ENCODE results near the gene MZF1.
A peak's percentile ranks its signal among the peaks of the same experiment; 100 is the strongest.
"Not testable (repeated sequence)": the region's sequence is repeated elsewhere in the genome, so short reads cannot be mapped to it uniquely, and the experiment has no call there.

Gene MZF1

DNA sequence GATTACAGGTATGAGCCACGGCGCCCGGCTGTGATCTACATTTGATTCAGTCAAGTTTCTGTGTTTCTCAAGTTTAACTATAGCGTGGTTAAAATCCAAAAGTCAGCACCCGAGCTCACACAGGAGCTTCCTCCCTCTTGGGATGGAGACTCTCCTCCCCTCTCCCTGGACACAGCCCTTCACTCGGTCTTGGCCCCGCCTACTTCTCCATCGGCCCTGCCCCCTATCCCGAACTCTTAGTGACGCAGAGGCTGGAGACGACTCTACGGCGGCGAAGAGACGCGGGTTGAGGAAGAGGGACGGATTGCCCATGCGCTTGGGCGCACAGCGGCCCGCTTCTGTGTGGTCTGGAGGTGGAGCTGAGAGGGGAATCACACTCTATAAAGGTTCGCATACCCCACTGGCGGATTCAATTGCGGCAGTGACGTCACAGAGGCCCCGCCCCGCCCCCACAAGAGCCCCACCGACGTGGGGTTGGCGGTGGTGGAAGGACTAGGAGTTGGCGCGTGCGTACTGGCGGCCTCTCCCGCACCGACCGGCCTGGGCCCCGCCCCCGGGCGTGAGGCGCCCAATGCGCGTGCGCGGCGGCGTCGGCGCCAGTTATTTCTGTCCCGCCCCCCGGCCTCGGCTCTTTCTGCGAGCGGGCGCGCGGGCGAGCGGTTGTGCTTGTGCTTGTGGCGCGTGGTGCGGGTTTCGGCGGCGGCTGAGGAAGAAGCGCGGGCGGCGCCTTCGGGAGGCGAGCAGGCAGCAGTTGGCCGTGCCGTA is 29.1 kb downstream of the MZF1 start, which contains the start of gene TRIM28:
TRIM28 (plus strand) TSS at position 239 of the 765 bp plus-strand sequence. CDS start 694 bp downstream, outside the sequence.
- peak; percentile 99 to 100 for DNase-seq (ENCODE audit: extremely low read depth in 1 of 2, low read depth in 1 of 2)

DNA sequence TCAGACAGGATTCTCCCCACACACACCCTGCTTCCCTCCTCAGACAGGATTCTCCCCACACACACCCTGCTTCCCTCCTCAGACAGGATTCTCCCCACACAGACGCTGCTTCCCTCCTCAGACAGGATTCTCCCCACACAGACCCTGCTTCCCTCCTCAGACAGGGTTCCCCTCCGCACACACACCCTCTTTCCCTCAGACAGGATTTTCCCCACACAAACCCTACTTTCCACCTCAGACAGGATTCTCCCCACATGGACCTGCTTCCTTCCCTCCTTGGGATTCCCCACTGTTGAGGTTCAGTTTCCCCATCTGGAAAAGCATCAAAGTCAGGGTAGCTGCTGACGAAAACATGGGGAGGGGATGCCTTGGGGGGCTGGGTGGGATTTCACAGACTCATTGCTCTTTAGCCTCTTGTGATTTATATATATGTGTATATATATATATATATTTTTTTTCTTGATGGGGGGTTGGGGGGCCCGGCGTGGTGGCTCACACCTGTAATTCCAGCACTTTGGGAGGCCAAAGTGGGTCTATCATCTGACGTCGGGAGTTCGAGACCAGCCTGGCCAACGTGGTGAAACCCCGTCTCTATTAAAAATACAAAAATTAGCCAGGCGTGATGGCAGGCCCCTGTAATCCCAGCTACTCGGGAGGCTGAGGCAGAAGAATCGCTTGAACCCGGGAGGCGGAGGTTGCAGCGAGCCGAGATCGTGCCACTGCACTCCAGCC is 30.3 kb downstream of the MZF1 start:
- DNase-seq (ENCODE audit: extremely low read depth in 1 of 2, low read depth in 1 of 2), result not testable (repeated sequence)

DNA sequence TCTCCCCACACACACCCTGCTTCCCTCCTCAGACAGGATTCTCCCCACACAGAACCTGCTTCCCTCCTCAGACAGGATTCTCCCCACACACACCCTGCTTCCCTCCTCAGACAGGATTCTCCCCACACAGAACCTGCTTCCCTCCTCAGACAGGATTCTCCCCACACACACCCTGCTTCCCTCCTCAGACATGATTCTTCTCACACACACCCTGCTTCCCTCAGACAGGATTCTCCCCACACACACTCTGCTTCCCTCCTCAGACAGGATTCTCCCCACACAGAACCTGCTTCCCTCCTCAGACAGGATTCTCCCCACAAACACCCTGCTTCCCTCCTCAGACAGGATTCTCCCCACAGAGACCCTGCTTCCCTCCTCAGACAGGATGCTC is 34.0 kb downstream of the MZF1 start:
- not testable (repeated sequence) for DNase-seq (ENCODE audit: extremely low read depth in 1 of 2, low read depth in 1 of 2)

DNA sequence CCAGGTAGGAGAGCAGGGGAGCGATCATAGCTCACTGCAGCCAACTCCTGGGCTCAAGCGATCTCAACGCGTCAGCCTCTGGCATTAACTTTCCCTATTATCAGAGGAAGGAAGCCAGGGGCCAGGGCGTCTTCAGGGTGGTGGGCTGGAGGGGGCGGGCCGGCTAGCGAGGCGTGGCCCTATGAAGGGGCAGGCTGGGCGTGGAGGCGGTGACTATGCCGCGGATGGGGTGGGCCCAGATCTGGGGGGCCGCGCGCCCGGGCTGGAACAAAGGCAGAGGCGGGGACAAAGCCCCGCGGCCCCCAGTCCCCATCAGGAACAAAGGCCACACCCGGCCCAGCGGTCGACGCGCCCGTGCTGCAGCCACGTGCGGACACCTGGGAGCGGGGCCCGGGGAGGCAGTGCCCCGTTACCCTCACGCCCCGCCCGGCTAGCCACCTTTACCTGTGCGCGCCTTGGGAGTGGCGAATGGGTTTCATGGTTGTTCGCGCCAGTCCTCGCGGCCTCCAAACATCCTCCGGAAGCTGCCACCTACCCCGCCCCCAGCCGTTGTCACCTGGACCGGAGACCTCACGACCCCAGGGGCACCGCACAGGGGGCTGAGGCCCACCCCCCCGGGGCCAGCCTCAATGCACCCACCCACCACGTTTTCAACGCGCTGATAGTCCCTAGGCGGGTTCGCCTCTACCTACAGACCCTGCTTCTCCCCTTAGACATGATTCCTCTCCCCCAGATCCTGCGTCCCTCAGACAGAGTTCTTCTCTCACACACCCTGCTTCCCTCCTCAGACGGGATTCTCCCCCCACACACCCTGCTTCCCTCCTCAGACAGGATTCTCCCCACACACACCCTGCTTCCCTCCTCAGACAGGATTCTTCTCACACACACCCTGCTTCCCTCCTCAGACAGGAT is 34.6 kb downstream of the MZF1 start:
- DNase-seq (ENCODE audit: extremely low read depth in 1 of 2, low read depth in 1 of 2), result no peak

DNA sequence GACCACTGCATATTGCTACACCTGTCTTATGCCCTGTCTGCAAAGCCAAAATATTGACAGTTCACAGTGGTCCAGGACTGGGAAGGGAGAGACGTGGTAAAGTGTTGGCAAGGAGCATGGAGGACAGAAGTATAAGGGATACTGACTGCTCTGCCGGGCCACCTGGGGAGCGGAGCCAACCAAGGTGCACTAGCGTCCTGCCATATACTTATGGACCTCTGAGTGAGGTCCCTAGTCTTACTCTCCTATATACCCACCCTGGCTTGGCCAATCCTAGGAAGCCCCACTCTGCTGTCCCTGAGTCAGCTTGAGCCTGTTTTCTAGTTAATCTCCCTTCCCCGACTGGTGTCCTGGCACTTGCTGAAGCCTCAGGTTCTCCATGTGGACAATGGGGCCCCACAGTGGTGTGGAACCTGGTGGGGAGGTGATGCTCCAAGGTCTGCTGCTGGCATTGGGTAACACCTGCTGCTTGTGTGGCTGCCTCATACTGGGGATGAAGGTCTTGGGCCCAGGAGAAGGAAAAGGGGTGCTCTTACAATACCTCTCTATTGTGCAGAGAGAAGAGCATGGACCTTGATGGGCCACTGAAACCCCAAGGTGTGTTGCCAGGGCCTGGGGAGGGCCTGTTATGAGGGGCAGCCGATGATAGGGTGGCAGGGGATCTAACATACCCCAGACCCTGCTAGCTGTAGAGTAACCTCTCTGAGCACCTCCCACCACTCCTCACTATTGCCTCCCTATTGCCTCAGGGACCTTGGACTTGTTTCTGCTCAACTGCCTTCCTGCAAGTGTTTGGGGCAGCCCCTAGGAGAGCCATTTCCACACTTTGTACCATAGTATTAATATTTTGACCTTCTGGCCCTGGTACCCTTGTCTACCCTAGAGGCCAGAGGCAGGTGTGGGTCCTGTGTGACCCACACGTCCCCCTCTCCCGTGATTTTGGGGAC is 36.0 kb downstream of the MZF1 start:
- no peak for DNase-seq (ENCODE audit: extremely low read depth in 1 of 2, low read depth in 1 of 2)

DNA sequence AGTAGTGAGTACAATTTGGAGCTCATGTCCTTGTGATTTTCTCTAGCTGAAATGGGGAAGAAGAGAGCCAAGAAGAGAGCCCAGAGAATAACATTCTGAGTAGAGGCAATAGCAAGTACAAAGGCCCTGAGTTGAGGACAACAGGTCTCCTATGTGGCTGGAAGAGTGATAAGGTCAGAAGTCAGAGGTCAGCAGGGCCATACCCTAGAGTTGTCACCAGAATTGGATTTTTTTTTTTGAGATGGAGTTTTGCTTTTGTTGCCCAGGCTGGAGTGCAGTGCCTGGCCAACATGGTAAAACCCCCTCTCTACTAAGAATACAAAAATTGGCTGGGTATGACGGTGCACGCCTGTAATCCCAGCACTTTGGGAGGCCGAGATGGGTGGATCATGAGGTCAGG is 37.3 kb downstream of the MZF1 start:
- DNase-seq (ENCODE audit: extremely low read depth in 1 of 2, low read depth in 1 of 2), result no peak

DNA sequence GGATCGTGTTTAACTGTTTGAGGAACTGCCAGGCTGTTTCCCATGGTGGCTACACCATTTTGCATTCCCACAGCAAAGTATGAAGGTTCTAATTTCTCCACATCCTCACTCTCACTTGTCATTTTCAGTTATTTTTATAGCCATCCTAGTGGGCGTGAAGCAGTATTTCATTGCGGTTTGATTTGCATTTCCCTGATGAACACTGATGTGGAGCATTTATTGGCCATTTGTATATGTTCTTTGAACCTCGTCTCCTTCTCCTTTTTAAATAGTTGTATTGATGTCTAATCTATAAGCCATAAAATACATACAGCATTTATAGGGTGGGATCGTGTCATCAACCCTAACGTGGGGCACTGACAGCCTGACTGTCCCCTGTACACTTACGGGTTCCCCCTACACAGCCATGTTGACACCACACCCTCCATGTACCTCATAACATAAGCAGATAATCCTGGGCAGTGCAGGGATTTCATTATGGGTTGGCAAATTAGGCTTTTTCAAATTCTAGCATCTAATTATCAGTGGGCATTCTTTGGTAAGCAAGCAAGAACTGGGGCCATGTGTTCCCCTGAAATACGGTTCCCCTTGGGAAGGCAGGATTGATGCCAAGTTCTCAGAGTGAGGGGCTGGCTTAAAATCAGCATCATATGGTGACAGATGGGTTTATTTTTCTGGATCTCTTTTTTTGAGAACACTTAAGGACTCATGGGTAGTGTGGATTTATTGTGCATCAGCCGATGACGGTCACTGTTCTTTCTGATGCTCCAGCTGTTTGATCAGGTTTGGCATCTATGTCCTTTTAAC is 41.9 kb downstream of the MZF1 start:
- no peak for DNase-seq (ENCODE audit: extremely low read depth in 1 of 2, low read depth in 1 of 2)

DNA sequence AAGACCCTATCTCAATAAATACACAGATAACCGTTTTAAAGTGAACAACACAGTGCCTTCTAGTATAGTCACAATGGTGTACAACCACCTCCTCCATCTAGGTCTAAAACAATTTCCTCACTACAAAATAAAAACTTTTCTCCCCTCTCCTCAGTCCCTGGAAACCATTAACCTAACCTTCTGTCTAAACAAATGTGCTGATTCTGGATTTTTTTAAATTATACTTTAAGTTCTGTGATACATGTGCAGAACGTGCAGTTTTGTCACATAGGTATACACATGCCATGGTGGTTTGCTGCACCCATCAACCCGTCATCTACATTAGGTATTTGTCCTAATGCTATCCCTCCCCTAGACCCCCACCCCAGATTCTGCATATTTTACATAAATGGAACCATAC is 43.7 kb downstream of the MZF1 start:
- no peak for DNase-seq (ENCODE audit: extremely low read depth in 1 of 2, low read depth in 1 of 2)

DNA sequence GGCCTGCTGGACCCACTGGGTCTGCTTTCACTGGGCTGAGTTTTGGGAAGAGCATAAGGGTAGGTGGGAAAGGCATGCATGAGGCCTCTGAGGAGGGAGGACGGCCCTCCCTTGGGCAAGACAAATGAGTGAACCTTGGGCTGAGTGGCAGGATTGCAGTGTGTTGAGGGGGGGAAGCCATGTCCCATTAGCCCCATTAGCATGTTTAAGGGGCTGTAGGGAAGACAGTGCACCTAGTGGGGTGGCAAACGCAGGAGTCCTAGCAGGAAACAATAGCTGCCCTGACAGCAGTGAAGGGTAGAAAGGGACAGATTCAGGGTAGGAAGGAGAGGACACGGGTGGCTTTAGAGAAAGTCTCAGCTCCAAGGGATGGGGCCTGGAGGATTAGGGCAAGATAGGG is 50.4 kb downstream of the MZF1 start:
- no peak for DNase-seq (ENCODE audit: extremely low read depth in 1 of 2, low read depth in 1 of 2)

DNA sequence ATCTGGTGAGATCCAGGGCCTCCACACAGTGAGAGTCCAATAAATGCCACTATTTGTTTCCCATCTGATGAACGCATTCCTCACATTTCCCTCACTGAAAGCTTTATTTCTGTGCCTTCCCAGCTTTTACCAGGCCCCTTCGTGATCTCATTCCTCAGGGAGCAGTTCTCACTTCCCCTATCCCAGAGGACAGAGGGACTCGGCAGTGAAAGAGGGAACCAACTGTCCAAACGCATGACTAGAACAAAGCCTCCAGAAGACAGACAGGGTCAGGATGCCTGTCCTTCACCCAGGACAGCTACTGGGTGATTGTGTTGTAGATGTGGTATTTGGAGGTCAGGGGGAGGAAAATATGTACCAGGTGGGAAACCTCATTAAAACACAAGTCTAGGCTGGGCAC is 51.5 kb downstream of the MZF1 start:
- no peak for DNase-seq (ENCODE audit: extremely low read depth in 1 of 2, low read depth in 1 of 2)

DNA sequence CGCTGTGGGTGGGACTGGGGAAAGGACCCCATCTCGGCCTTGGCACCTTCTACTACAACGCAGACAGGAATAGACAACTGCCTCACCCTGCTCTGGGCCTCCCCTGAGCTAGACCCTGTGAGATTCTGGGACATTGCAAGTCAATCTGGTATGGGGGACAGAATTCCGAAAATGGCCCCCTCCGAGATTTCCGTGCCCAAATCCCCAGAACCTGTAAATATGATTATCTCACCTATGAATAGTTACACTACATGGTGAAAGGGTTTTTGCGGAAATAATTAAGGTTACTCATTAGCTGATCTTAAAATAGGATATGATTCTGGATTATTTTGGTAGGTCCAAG is 52.9 kb downstream of the MZF1 start:
- DNase-seq (ENCODE audit: extremely low read depth in 1 of 2, low read depth in 1 of 2), result no peak

DNA sequence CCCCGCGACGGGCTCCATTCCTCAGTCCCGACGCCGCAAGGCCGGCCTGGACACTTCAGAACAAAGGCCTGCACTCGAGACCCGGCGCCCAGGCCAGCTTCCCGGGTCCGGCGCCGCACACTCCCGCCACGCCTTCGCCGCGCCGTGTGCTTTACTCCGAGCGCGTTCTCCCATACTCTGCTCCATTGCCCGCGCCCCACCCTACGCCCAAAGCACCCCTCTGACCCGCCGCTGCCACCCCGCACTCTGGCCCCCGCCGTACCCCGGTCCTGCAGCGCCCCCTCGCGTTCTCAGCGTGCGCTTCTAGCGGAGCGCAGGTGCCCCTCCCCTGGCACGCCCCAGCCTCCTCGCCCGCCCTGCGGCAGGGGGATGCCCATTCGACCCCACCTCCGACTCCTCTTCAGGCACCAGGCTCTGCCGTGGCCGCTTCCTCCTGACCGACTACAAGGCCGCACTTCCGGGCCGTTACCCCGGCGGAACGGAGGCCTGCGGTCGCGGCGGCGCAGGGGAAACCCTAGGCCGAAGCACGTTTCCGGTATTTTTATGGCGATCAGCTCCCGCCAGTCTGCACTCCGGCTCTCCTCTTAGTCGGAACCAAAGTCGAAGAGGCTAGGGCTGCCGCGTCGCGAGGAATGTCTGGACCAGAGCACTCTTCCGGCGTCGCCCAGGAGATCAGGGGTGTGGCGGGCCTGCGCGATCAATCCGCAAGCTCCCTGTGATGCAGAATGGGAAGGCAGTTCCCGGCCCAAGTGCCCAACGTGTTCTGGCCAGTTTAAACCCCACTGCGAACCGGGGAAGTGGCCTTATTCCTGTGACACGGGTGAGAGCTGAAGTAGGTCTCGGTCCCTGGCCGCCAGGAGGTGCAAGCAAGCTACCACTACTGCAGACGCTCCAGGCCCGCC is 53.5 kb downstream of the MZF1 start, which contains the start of gene ZBTB45:
ZBTB45 (minus strand) TSS at position 456 of the 902 bp plus-strand sequence. CDS start 2,137 bp downstream, outside the sequence.
- peak; percentile 87 to 89 for DNase-seq (ENCODE audit: extremely low read depth in 1 of 2, low read depth in 1 of 2)

DNA sequence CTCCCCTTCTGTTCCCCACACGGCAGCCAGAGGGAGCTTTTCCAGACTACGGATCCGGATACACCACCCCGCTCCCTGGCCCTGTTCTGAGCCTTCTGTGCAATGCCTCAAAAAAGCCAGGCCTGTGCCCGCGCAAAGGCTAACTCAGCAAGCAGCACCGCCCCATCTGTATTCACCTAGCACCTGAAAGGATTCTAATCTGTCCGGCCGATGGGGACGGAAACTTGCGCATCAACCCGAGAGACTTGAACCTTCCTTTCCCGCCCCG is 54.1 kb downstream of the MZF1 start:
- no peak for DNase-seq (ENCODE audit: extremely low read depth in 1 of 2, low read depth in 1 of 2)

DNA sequence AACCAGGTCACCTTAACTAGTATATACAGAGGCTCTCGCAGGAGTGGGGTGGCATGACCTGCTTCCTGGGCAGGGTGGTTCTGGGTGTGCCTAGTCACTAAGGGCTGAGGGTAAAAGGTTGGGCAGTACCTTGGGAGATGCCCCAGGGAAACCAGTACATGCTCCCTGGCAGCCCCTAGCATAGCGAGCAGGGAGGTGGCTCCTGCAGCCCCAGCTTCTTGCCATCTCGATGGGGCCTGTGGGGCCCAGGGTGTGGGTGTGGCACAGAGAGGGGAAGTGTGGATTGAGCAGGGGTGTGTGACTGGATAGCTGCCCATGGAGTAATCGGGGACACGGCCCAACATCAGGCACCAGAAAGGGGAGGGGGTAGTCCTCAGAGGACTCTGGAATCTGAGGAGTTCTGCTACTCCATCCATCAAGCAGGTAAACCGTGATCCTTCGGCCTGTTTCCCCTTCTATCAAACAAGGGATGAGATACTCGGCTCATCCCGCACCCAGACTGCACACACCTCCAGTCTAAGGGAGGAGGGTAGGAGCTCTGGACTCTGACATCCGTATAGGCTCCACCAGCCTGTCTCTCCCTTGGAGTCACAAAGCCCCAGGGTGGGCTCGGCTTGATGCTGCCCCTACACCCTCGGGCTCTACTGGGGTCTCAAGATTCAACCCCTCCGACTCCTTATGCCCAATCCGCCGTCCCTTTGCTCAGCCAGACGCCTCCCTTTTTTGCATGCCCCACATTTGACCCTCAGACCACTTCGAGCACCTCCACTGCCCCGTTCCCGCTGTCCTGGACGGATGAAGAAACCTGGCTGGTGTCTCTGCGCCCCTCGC is 54.7 kb downstream of the MZF1 start:
- no peak for DNase-seq (ENCODE audit: extremely low read depth in 1 of 2, low read depth in 1 of 2)

DNA sequence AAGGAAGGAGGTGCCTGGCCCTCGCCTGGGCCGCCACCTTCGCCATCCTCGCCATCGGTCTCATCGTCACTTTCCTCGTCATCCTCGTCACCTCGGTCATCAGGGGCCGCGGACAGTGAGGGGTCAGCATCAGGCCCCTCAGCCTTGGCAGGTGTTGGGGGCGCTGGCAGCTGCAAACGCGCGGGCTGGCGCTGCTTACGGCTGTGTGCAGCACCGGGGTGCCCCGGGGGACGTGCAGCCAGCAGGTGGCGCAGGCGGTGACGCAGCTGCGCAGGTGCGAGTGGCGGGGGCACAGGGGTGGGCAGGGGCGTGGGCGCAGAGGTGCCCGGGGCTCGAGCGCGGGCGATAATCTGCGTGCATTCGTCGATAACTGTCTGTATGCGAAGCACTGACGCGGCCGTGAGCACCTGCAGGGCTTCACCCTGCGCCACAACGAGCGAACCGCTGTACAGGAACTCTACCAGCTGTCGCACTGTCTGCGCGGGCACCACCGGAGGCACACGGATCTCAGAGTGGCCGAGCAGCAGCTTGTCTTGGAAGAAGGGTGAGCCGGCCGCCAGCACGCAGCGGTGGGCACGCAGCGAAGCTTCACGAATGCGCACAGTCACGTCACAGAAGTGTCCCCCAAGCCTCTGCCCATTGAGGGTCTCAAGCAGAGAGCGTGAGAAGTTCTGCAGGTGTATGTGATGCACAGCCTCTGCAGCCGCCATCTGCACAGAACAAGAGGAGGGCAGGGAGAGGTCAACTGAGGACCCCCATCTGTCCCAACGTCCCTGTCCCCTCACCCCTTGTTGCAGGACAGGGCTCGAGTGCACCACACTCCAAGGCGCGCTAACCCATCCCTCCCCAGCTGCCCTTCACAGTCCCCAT is 55.9 kb downstream of the MZF1 start:
- DNase-seq (ENCODE audit: extremely low read depth in 1 of 2, low read depth in 1 of 2), result no peak

DNA sequence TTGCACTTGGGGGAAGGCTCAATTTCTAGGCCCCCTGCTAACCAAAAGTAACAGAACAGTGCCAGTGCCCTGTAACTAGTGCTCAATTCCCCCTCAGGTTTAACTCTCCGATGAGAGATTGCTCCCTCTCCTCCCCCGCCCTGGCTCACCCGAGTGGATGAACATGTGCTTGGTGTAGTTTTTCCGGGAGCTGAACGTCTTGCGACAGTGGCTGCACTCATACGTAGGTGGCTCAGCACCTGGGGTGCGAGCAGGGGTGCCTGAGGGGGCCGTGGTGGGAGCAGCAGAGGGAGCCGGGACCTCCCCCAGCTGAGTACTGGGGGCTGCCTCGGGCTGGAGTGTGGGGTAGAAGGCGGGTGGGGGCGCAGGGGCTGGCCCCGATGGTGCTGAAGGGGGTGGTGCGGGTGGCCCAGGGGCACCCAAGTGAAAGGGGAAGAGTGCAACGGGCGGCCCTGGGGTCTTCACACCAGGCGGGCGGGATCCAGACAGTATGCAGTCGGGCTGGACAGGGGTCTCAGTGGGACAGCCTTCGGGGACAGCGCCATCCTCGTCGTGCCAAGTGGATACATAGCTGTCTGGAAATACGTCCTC is 56.8 kb downstream of the MZF1 start:
- no peak for DNase-seq (ENCODE audit: extremely low read depth in 1 of 2, low read depth in 1 of 2)
